Astrocyte of the cerebellum (primary cell): ENCODE results near the gene XRN2.

ENCODE experiments used
- DNase-seq: peaks from one replicate; pipeline ENCODE4 v3.0.0-alpha.2; 2011; ENCODE audit warnings: low read depth
- H3K4me3 ChIP-seq: 2 replicates; pipeline ENCODE4 v1.5.1; 2011; ENCODE audit warnings: mild to moderate bottlenecking, low read depth, low read length, moderate library complexity
- CTCF ChIP-seq: IDR thresholded peaks from 2 replicates; pipeline ENCODE4 v1.5.1; 2012; ENCODE audit warnings: low read length, low read depth, moderate library complexity, mild to moderate bottlenecking; ENCODE audit errors: missing control alignments
- in situ Hi-C: cut with HindIII; loops from 2 replicates; pipeline ENCODE4 v1.10.0; 2017; ENCODE audit warnings: low sequenced_read_pairs

XRN2 gene

GRCh38 chr20:21294755-21295154 lies 8.4 kb upstream of the XRN2 start:
- in situ Hi-C loops, result no loop called here
- TF ChIP-seq CTCF, result no peak
- no peak overlapping the region for H3K4me3 ChIP-seq
- no peak for DNase-seq

DNA sequence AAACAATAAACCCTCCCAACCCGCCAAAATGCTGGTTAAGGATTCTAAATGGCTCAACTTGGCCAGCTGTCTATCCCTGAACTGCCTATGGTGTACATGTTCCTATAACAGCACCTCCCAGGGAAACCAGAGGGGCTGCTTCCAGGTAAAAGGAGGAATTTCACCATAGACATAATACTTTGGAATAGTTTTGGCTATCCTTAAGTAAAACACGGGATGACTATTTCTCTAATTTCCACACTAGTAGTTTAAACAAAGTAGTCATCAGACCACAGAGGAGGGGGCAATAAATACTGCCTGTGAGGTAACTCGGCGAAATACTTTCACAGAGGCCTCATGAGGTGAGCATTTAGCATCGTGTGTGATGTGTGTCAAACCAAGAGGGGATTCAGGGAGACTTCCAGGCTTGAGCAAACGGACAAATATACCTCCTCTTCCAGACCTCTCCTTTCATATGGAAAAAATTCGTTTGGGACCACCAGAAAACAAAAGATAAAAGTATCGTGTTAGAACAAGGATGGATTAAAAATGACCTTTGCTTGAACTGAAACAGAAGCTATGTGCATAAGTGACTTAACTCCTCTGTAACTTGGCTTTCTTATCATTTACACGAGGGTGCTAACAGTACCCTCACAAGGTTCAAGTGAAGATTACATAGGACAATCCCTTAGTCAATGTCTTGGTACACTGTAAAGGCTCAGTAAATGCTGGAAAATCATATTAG lies 1.0 kb upstream of the XRN2 start:
- TF ChIP-seq CTCF, result no peak
- H3K4me3 ChIP-seq, result peak overlapping the region; percentile 83
- in situ Hi-C loops, result no loop called here
- no peak for DNase-seq

- TF ChIP-seq CTCF, result no peak
- H3K4me3 ChIP-seq, result peak overlapping the region; percentile 83
- no peak for DNase-seq
- in situ Hi-C loops, result no loop called here
Observed at GRCh38 chr20:21302664-21303060, 469 bp upstream of the XRN2 start.

GRCh38 chr20:21303872-21304586 lies 898 bp downstream of the XRN2 start:
- in situ Hi-C loops, result no loop called here
- DNase-seq, result no peak
- TF ChIP-seq CTCF, result no peak
- H3K4me3 ChIP-seq, result peak overlapping the region; percentile 83

DNA sequence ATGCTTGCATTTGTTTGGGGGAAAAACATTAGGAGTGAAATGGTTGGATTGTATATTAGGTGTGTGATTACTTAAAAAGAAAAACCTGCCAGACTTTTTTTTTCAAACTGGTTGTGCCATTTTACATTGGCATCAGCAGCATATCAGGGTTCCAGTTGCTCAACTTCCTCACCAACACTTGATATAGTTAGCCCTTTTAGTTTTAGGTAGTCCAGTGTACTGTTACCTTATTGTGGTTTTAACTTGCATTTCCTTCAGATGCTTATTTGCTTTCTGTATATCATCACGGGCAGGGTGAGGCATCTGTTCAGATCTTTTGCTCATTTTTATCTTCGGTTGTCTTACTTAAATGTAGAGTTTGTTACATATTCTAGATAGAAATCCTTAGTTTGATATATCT lies 5.2 kb downstream of the XRN2 start:
- H3K4me3 ChIP-seq, result no peak overlapping the region
- no peak for TF ChIP-seq CTCF
- DNase-seq, result no peak
- in situ Hi-C loops, result no loop called here

DNA sequence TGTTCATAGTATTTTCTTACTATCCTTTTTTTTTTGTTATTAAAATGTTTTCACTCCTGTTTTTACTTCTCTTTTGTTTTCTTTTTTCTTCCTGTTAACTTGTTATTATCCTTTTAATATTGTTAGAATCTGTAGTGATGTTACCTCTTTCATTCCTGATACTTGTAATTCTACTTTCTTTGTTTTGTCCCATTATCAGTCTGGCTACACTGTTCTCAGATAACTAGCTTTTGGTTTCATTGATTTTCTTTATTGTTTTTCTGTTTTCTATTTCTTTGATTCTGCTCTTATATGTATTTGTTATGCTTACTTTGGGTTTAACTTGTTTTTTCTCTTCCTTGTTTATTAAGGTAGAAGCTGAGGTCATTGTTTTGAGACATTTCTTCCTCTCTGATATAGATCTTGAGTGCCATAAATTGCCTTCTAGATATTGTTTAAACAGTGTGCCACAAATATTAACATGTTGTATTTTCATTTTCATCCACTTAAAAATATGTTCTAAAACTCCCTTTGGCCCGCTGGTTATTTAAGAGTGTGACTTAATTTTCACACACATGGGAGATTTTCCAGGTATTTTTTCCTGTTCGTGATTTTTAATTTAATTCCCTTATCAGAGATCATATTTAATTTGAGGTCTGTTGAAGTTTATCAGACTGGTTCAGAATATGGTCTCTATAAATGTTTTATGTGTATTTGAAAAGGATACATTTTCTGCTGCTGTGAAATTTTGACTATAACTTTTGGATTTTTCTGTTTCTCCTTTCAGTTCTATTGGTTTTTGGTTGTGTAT lies 6.7 kb downstream of the XRN2 start:
- no peak overlapping the region for H3K4me3 ChIP-seq
- TF ChIP-seq CTCF, result no peak
- in situ Hi-C loops, result no loop called here
- no peak for DNase-seq
